Breast epithelium (tissue), 4 donors: ENCODE results near the gene NHERF2. TPM values are rescaled to one million over a fixed set of nuclear protein-coding genes. Genes with fewer than 3 reads are reported as not detected.

Source experiments
- DNase-seq, 2 donors: peaks; one replicate each; pipeline ENCODE4 v3.0.0-alpha.2; 2019; ENCODE audit warnings: low spot score in 2 of 2
- H3K27ac ChIP-seq, 2 donors: fragments of 200-600 bp; sonication (generic) in 1 of 2; one replicate each; pipeline ENCODE4 v1.5.1; 2016 to 2019; ENCODE audit warnings: mild to moderate bottlenecking in 1 of 2
- H3K27me3 ChIP-seq, 2 donors: fragments of 200-600 bp; sonication (generic) in 1 of 2; one replicate each; pipeline versions ENCODE4 v1.5.1 to v1.6.0; 2017 to 2019; ENCODE audit warnings: control low read depth in 1 of 2, mild to moderate bottlenecking in 1 of 2
- H3K36me3 ChIP-seq: fragments of 200-600 bp; one replicate; pipeline ENCODE4 v1.5.1; 2019
- H3K4me1 ChIP-seq, 2 donors: fragments of 200-600 bp; sonication (generic); one replicate each; pipeline ENCODE4 v1.5.1; 2016 to 2019; ENCODE audit warnings: control low read depth in 1 of 2
- H3K4me3 ChIP-seq, 3 donors: fragments of 200-600 bp; sonication (generic); 1 replicate in 2 of 3; 2 replicates in 1 of 3; pipeline ENCODE4 v1.5.1; 2016 to 2019; ENCODE audit warnings: mild to moderate bottlenecking in 3 of 3, moderate library complexity in 2 of 3
- H3K9me3 ChIP-seq, 2 donors: fragments of 200-600 bp; sonication (generic) in 1 of 2; one replicate each; pipeline ENCODE4 v1.5.1; 2016 to 2019; ENCODE audit warnings: control low read depth in 1 of 2
- CTCF ChIP-seq, 3 donors: fragments of 450-650 bp; IDR thresholded peaks; one replicate each; pipeline ENCODE4 v1.5.1; 2016 to 2017; ENCODE audit warnings: antibody characterized with exemption in 3 of 3, mild to moderate bottlenecking in 3 of 3, moderate library complexity in 3 of 3
- POLR2A ChIP-seq: fragments of 450-650 bp; IDR thresholded peaks from one replicate; pipeline ENCODE4 v1.6.1; 2016; ENCODE audit warnings: antibody characterized with exemption, mild to moderate bottlenecking, moderate library complexity
- POLR2AphosphoS5 ChIP-seq, 3 donors: sonication (generic); formaldehyde crosslinking; IDR thresholded peaks; one replicate each; pipeline ENCODE4 v1.6.1; 2017; ENCODE audit warnings: antibody characterized with exemption in 3 of 3
- intact Hi-C: fragments of 100-400 bp; cut with DNase I; formaldehyde crosslinking; loops from one replicate; pipeline ENCODE4 v1.15.1; 2023; ENCODE audit warnings: low total_unique reads
- total RNA-seq, 3 donors: library from RNA; depleted of rRNA; stranded (reverse); fragments of >200 nt; gene quantifications; one replicate each; pipeline ENCODE4 v1.1.0, GENCODE V29; 2016

The NHERF2 gene
- total RNA-seq, 3 donors from 2014 or later, result 31.5 to 58.3 (median 38.9) TPM

- H3K4me3 ChIP-seq, result peak overlapping the region in 2 of 3 donors; percentile 2 to 17
- peaks cover 13 to 30% of the 10 kb centered on the region in 2 donors for H3K4me1 ChIP-seq
- H3K27me3 ChIP-seq, result no peaks in the 10 kb centered on the region
- peak; percentile 74 to 89 for DNase-seq
- no peak overlapping the region for H3K27ac ChIP-seq
- TF ChIP-seq CTCF (IDR thresholded peaks at IDR 0.05) (peak; percentile 80 to 91 (median 84)), POLR2AphosphoS5 (IDR thresholded peaks at IDR 0.05) (no peak)
- intact Hi-C loops, result no loop called here
- no peaks in the 10 kb centered on the region for H3K9me3 ChIP-seq
- H3K36me3 ChIP-seq, result peaks cover 12% of the 10 kb centered on the region
Observed at GRCh38 chr16:2003827-2004641, 22.7 kb upstream of the NHERF2 start.

GRCh38 chr16:2004795-2005517 lies 21.7 kb upstream of the NHERF2 start:
- Histone ChIP-seq H3K27ac (no peak overlapping the region), H3K27me3 (no peaks in the 10 kb centered on the region), H3K9me3 (no peaks in the 10 kb centered on the region), H3K36me3 (peaks cover 12% of the 10 kb centered on the region), H3K4me1 (peaks cover 13 to 30% of the 10 kb centered on the region in 2 donors), H3K4me3 (no peak overlapping the region)
- no peak for TF ChIP-seq POLR2AphosphoS5 (IDR thresholded peaks at IDR 0.05)
- no peak for TF ChIP-seq CTCF (IDR thresholded peaks at IDR 0.05)
- TF ChIP-seq POLR2A, result no peak
- no peak for DNase-seq
- intact Hi-C loops, result loop anchor here (5.0 kb wide), 1 partner anchor 1798 kb away; no protein-coding TSS in a partner anchor

GRCh38 chr16:2005646-2006045 lies 21.1 kb upstream of the NHERF2 start:
- Histone ChIP-seq H3K4me3 (no peak overlapping the region), H3K27ac (no peak overlapping the region), H3K4me1 (peaks cover 13 to 30% of the 10 kb centered on the region in 2 donors), H3K27me3 (no peaks in the 10 kb centered on the region), H3K36me3 (peaks cover 12% of the 10 kb centered on the region), H3K9me3 (no peaks in the 10 kb centered on the region)
- intact Hi-C loops, result loop anchor here (5.0 kb wide), 1 partner anchor 1798 kb away; no protein-coding TSS in a partner anchor
- no peak for DNase-seq
- TF ChIP-seq CTCF (IDR thresholded peaks at IDR 0.05) (no peak), POLR2A (no peak), POLR2AphosphoS5 (IDR thresholded peaks at IDR 0.05) (no peak)

- DNase-seq, result no peak
- intact Hi-C loops, result loop anchor here (5.0 kb wide), 1 partner anchor 1799 kb away; no protein-coding TSS in a partner anchor
- Histone ChIP-seq H3K36me3 (peaks cover 12% of the 10 kb centered on the region), H3K4me1 (peaks cover 13 to 30% of the 10 kb centered on the region in 2 donors), H3K9me3 (no peaks in the 10 kb centered on the region), H3K27me3 (no peaks in the 10 kb centered on the region), H3K27ac (no peak overlapping the region), H3K4me3 (no peak overlapping the region)
- TF ChIP-seq CTCF (IDR thresholded peaks at IDR 0.05) (no peak), POLR2AphosphoS5 (IDR thresholded peaks at IDR 0.05) (no peak), POLR2A (no peak)
Observed at GRCh38 chr16:2006317-2006716, 20.4 kb upstream of the NHERF2 start.
